Tibial nerve (tissue), 4 donors: Measurements from ENCODE around the gene MUC22. TPM values are rescaled to one million over a fixed set of nuclear protein-coding genes. Genes with fewer than 3 reads are reported as not detected.
"Not testable (repeated sequence)": the region's sequence is repeated elsewhere in the genome, so short reads cannot be mapped to it uniquely, and the experiment has no call there.

Experiments used
- DNase-seq, 2 donors: peaks; one replicate each; pipeline ENCODE4 v3.0.0-alpha.2; 2019; ENCODE audit warnings: low spot score in 2 of 2
- H3K27ac ChIP-seq, 4 donors: fragments of 200-600 bp; sonication (generic) in 3 of 4; one replicate each; pipeline ENCODE4 v1.5.1; 2017 to 2019; ENCODE audit warnings: mild to moderate bottlenecking in 1 of 4
- H3K27me3 ChIP-seq, 2 donors: fragments of 200-600 bp; sonication (generic) in 1 of 2; one replicate each; pipeline versions ENCODE4 v1.5.1 to v1.6.0; 2017 to 2019
- H3K36me3 ChIP-seq, 3 donors: fragments of 200-600 bp; sonication (generic); one replicate each; pipeline ENCODE4 v1.5.1; 2018 to 2019
- H3K4me1 ChIP-seq, 4 donors: fragments of 200-600 bp; sonication (generic) in 3 of 4; one replicate each; pipeline ENCODE4 v1.5.1; 2017 to 2019
- H3K4me3 ChIP-seq, 4 donors: fragments of 200-600 bp; sonication (generic) in 3 of 4; one replicate each; pipeline ENCODE4 v1.5.1; 2017 to 2019; ENCODE audit warnings: mild to moderate bottlenecking in 1 of 4, moderate library complexity in 1 of 4
- H3K9me3 ChIP-seq, 4 donors: fragments of 200-600 bp; sonication (generic) in 3 of 4; one replicate each; pipeline ENCODE4 v1.5.1; 2017 to 2019
- CTCF ChIP-seq, 5 experiments: fragments of 200-600 bp in 3 of 5; fragments of 450-650 bp in 2 of 5; sonication (generic) in 3 of 5; IDR thresholded peaks; one replicate each; pipeline ENCODE4 v1.5.1; 2016 to 2019; ENCODE audit warnings: antibody characterized with exemption in 5 of 5, mild to moderate bottlenecking in 3 of 5, moderate library complexity in 2 of 5
- EP300 ChIP-seq, 2 donors: sonication (generic); formaldehyde crosslinking; IDR thresholded peaks; one replicate each; pipeline ENCODE4 v1.6.1; 2017; ENCODE audit warnings: antibody characterized with exemption in 2 of 2, mild to moderate bottlenecking in 1 of 2
- POLR2A ChIP-seq, 2 donors: fragments of 450-650 bp; IDR thresholded peaks; one replicate each; pipeline ENCODE4 v1.6.1; 2017; ENCODE audit warnings: antibody characterized with exemption in 2 of 2, mild to moderate bottlenecking in 2 of 2, moderate library complexity in 2 of 2
- WGBS, 2 donors: methylation state at CpG; one replicate each; pipeline ENCODE4 v1.1.5; 2018; 5-methylcytosine and 5-hydroxymethylcytosine counted together
- total RNA-seq, 4 donors: library from RNA; depleted of rRNA; stranded (reverse); fragments of >200 nt; gene quantifications; one replicate each; pipeline ENCODE4 v1.1.0, GENCODE V29; 2016

MUC22 gene
- total RNA-seq, 4 donors from 2014 or later: not detected

GRCh38 chr6:31048099-31048498, 37.8 kb downstream of the MUC22 start:
- H3K4me1 ChIP-seq: peaks cover 0 to 6% (median 0%) of the 10 kb centered on the region in 4 donors
- H3K27ac ChIP-seq: no peak overlapping the region
- no peak overlapping the region for H3K4me3 ChIP-seq
- DNase-seq: no peak
- no peaks in the 10 kb centered on the region for H3K36me3 ChIP-seq
- H3K27me3 ChIP-seq: no peaks in the 10 kb centered on the region
- 76 to 82% methylated on average over 4 of the region's 4 CpGs for WGBS, 2 donors
- TF ChIP-seq POLR2A (IDR thresholded peaks at IDR 0.05): no peak
- TF ChIP-seq EP300 (IDR thresholded peaks at IDR 0.05): no peak
- TF ChIP-seq CTCF (IDR thresholded peaks at IDR 0.05): no peak
- H3K9me3 ChIP-seq: no peaks in the 10 kb centered on the region

- Histone ChIP-seq H3K9me3 (no peaks in the 10 kb centered on the region), H3K27ac (no peak overlapping the region), H3K36me3 (no peaks in the 10 kb centered on the region), H3K4me3 (no peak overlapping the region), H3K27me3 (no peaks in the 10 kb centered on the region), H3K4me1 (no peaks in the 10 kb centered on the region)
- DNase-seq: no peak
- TF ChIP-seq CTCF (IDR thresholded peaks at IDR 0.05) (no peak), POLR2A (IDR thresholded peaks at IDR 0.05) (no peak), EP300 (IDR thresholded peaks at IDR 0.05) (no peak)
- 91 to 95% methylated on average over 6 of the region's 6 CpGs for whole genome bisulfite sequencing, 2 donors
Observed at GRCh38 chr6:31049518-31049917, 39.2 kb downstream of the MUC22 start.

DNA sequence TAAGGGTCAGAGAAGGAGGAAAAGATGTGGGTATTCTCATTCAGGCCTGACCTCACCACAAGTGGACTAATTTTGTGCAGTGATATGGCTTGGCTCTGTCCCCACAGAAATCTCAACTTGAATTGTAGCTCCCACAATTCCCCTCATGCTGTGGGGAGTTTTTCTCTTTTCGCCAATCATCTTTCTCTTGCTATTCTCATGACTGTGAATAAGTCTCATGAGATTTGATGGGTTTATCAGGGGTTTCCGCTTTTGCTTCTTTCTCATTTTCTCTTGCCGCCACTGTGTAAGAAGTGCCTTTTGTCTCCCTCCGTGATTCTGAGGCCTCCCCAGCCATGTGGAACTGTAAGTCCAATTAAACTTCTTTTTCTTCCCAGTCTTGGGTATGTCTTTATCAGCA, 42.9 kb downstream of the MUC22 start:
- not testable (repeated sequence) for H3K27me3 ChIP-seq, H3K4me1 ChIP-seq, H3K9me3 ChIP-seq, H3K4me3 ChIP-seq, H3K27ac ChIP-seq, DNase-seq, H3K36me3 ChIP-seq
- WGBS, 2 donors: 75 to 77% methylated on average over 4 of the region's 4 CpGs

DNA sequence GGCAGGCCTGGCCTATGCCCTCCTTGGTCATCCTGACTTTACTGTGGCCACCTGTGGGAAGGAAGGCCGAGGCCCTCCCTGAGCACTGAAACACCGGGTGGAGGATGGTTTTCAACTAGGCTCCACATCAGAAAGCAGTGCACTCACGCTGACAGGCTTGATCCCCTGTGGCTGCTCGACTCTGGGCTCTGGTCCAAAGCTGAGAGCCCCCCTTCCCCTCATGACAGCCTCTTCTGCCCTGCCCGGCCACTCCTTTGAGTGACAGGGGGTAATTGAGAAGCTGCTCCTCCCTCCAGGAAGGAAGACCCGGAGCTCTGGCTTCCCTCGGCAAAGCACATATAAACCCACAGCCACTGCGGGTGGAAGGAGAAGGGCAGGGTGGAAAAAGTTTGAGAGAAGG, 43.6 kb downstream of the MUC22 start:
- no peak for DNase-seq
- no peaks in the 10 kb centered on the region for H3K36me3 ChIP-seq
- no peaks in the 10 kb centered on the region for H3K27me3 ChIP-seq
- no peaks in the 10 kb centered on the region for H3K4me1 ChIP-seq
- H3K4me3 ChIP-seq: no peak overlapping the region
- H3K27ac ChIP-seq: no peak overlapping the region
- no peaks in the 10 kb centered on the region for H3K9me3 ChIP-seq
- 9 to 19% methylated on average over 7 to 8 of the region's 8 CpGs for WGBS, 2 donors
- TF ChIP-seq CTCF (IDR thresholded peaks at IDR 0.05) (no peak), POLR2A (IDR thresholded peaks at IDR 0.05) (no peak), EP300 (IDR thresholded peaks at IDR 0.05) (no peak)

DNA sequence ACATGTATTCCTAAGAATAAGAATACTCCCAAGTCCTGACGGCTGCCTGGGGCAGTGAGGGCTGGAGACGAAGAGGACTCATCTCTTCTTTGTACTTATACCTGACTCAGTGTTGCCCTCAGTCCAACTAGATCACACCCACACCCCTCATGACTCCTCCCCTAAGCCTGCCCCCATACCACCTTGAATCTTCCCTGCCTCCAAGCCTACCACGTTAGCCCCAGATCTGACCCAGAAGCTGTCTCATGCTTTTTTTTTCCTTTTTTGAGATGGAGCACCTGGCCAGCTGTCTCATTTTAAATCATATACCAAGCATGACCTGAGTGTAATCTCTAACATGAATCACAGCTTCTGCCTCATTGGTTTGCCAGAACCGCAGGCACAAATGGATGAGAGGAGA, 45.2 kb downstream of the MUC22 start:
- TF ChIP-seq POLR2A (IDR thresholded peaks at IDR 0.05) (no peak), EP300 (IDR thresholded peaks at IDR 0.05) (no peak), CTCF (IDR thresholded peaks at IDR 0.05) (no peak)
- H3K27ac ChIP-seq: no peak overlapping the region
- no peak for DNase-seq
- no peak overlapping the region for H3K4me3 ChIP-seq
- H3K27me3 ChIP-seq: no peaks in the 10 kb centered on the region
- H3K9me3 ChIP-seq: no peaks in the 10 kb centered on the region
- WGBS, 2 donors: 82 to 86% methylated on average over 4 of the region's 4 CpGs
- no peaks in the 10 kb centered on the region for H3K4me1 ChIP-seq
- H3K36me3 ChIP-seq: no peaks in the 10 kb centered on the region

DNA sequence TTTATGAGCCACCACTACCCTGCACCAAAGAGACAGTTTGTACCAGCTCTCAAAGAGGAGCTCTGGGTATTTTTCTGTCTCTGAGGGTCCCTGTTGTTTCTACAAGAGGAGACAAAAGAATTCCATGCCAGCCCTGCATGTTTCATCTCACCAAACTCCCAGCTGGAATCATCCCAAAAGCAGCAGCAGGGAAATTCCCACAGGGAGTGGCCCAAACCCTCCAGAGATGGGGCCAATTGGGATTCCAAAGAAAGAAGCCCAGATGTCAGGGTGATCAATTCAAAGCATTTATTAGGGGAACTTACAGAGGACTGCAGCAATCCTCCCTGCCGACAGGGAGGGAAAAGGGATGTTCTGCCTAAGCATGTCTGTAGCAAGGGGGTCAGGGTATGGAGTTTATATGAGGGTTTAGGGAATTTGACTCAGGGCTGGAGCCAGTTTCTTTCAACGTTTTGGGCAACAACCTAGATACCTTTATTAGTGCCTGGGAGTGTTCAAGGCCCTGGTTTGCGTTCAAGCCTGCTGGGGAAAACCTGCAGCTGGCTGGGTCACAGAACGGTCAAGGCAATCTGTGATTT, 47.2 kb downstream of the MUC22 start:
- 52 to 53% methylated on average over 4 of the region's 4 CpGs for WGBS, 2 donors
- TF ChIP-seq CTCF (IDR thresholded peaks at IDR 0.05): no peak
- no peak for TF ChIP-seq POLR2A (IDR thresholded peaks at IDR 0.05)
- no peak for TF ChIP-seq EP300 (IDR thresholded peaks at IDR 0.05)
- Histone ChIP-seq H3K4me3 (no peak overlapping the region), H3K4me1 (no peaks in the 10 kb centered on the region), H3K9me3 (no peaks in the 10 kb centered on the region), H3K27me3 (no peaks in the 10 kb centered on the region), H3K27ac (no peak overlapping the region), H3K36me3 (no peaks in the 10 kb centered on the region)
- no peak for DNase-seq
